KMS-11 (cell line): ENCODE results near the gene HMX2.

Experiments used
- H2AFZ ChIP-seq: fragments of 200-600 bp; sonication (generic); 2 replicates; pipeline ENCODE4 v1.6.1; 2016; ENCODE audit warnings: antibody characterized with exemption, mixed run types, low read depth
- H3K27ac ChIP-seq: fragments of 200-600 bp; sonication (generic); 2 replicates; pipeline ENCODE4 v1.6.1; 2016; ENCODE audit warnings: mild to moderate bottlenecking, mixed run types
- H3K27me3 ChIP-seq: fragments of 200-600 bp; sonication (generic); 2 replicates; pipeline ENCODE4 v1.6.1; 2017; ENCODE audit warnings: mild to moderate bottlenecking, low read depth, mixed run types, moderate library complexity; ENCODE audit not compliant: insufficient read depth
- H3K36me3 ChIP-seq: fragments of 200-600 bp; sonication (generic); 2 replicates; pipeline ENCODE4 v1.6.1; 2017; ENCODE audit warnings: mild to moderate bottlenecking, mixed run types; ENCODE audit not compliant: insufficient read depth
- H3K4me1 ChIP-seq: fragments of 200-600 bp; sonication (generic); 2 replicates; pipeline ENCODE4 v1.6.1; 2016; ENCODE audit warnings: mild to moderate bottlenecking, low read depth, mixed run types; ENCODE audit not compliant: poor library complexity, severe bottlenecking
- H3K4me2 ChIP-seq: fragments of 200-600 bp; sonication (generic); 2 replicates; pipeline ENCODE4 v1.7.0; 2016; ENCODE audit warnings: mild to moderate bottlenecking, mixed run types
- H3K4me3 ChIP-seq: fragments of 200-600 bp; sonication (generic); IDR thresholded peaks from 2 replicates; pipeline ENCODE4 v1.6.1; 2017; ENCODE audit warnings: low read depth, low read length, mixed read lengths; ENCODE audit not compliant: insufficient read depth
- H3K79me2 ChIP-seq: fragments of 200-600 bp; sonication (generic); 2 replicates; pipeline ENCODE4 v1.6.1; 2016; ENCODE audit warnings: low read depth, mixed run types; ENCODE audit not compliant: insufficient read depth
- H3K9ac ChIP-seq: fragments of 200-600 bp; sonication (generic); 2 replicates; pipeline ENCODE4 v1.6.1; 2016; ENCODE audit warnings: mild to moderate bottlenecking, mixed run types
- H4K20me1 ChIP-seq: fragments of 200-600 bp; sonication (generic); 2 replicates; pipeline ENCODE4 v1.6.1; 2016; ENCODE audit warnings: mild to moderate bottlenecking, mixed run types; ENCODE audit not compliant: insufficient read depth
- TF ChIP-seq, protein P1 (sequence below): fragments of 200-600 bp; sonication (generic); conservative IDR thresholded peaks from 2 replicates; pipeline ENCODE4 v1.6.1; 2017; ENCODE audit warnings: low read depth, mild to moderate bottlenecking, antibody characterized with exemption, low read length, moderate library complexity, mixed read lengths

The HMX2 gene

DNA sequence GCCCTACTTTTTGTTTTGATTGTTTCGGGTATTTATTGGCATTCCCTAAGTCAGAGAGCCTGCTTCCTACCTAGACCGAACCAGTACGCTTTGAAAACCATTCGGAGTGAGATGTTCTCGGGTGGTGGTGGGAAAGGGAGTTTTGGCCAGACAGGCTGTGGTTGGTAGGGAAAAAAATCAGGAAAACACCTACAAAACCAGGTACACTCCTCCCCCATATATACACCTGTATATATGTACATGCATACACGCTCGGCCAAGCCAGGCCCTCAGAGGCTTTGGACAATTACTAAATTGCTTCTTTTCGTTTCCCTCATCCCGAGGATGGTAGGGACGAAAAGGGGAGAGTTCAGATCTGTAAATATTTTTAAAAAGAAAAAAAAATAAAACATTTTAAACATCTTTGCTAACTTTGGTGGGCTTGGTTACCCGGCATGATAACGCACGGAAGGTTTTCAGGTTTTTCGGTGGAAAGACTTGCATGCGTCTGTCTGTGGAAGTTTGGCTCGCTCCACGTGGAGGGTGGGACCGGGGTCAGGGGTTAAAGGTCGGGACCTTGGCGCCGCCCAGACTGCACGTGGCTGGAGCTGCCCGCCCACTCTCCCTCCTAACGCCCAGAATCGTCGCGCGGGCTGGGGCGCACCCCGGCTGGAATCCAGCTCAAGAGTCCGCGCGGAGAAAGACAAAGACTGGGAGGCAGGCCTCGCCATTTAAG is 2.5 kb downstream of the HMX2 start:
- Histone ChIP-seq H4K20me1 (no peaks in the 10 kb centered on the region), H3K4me2 (no peak overlapping the region), H3K4me3 (no peak overlapping the region)

DNA sequence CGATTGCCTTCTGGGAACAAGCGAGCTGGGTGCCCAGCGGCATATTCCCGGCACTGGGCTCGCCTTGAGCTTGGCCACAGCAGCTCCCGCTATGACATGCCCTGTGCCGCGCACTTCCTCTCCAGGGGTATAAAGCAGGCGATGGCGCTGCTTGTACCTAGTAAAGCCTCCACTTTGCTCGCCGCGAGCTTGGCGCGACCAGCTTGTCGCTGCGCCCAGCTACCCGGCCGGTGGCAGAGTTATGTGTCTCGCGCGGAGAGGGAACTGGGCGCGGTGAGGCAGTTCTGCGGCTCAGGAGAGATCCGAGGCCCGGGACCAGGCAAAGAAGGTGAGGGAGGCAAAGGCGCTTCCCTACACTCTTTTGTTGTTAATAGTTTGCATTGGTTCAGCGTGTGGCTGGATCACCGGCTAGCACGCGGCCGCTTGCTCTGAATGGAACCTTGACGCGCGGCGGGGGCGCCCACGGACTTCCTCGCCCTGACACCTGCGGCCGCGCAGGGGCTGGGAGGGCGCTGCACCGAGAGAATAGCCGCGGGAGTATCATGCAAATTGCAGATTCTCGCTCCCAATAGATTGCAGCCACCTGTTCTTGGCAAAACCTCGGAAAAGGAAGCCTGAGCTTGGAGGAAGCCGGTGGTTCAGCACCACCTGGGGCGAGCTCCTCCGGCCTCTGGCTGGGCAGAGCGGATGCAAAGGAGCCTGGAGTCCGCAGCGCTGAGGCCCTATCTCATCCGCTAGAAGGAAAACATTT is 3.2 kb downstream of the HMX2 start:
- Histone ChIP-seq H3K27me3 (no peaks in the 10 kb centered on the region), H3K79me2 (peaks cover 20% of the 10 kb centered on the region), H3K4me2 (no peak overlapping the region), H2AFZ (no peak overlapping the region), H3K27ac (no peak overlapping the region), H4K20me1 (peaks cover 7% of the 10 kb centered on the region; the same call in 1 of the 2 replicates), H3K9ac (no peak overlapping the region), H3K36me3 (no peaks in the 10 kb centered on the region), H3K4me3 (no peak overlapping the region), H3K4me1 (peaks cover 13% of the 10 kb centered on the region)
- TF ChIP-seq, protein P1, sequence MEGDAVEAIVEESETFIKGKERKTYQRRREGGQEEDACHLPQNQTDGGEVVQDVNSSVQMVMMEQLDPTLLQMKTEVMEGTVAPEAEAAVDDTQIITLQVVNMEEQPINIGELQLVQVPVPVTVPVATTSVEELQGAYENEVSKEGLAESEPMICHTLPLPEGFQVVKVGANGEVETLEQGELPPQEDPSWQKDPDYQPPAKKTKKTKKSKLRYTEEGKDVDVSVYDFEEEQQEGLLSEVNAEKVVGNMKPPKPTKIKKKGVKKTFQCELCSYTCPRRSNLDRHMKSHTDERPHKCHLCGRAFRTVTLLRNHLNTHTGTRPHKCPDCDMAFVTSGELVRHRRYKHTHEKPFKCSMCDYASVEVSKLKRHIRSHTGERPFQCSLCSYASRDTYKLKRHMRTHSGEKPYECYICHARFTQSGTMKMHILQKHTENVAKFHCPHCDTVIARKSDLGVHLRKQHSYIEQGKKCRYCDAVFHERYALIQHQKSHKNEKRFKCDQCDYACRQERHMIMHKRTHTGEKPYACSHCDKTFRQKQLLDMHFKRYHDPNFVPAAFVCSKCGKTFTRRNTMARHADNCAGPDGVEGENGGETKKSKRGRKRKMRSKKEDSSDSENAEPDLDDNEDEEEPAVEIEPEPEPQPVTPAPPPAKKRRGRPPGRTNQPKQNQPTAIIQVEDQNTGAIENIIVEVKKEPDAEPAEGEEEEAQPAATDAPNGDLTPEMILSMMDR: no peak

More for the DNA sequence above, 2.5 kb downstream of the HMX2 start:
- no peak overlapping the region for H3K27ac ChIP-seq
- H2AFZ ChIP-seq: no peak overlapping the region
- H3K27me3 ChIP-seq: no peaks in the 10 kb centered on the region
- H3K36me3 ChIP-seq: no peaks in the 10 kb centered on the region
- TF ChIP-seq, protein P1: no peak
- H3K4me1 ChIP-seq: peaks cover 6% of the 10 kb centered on the region
- peaks cover 13% of the 10 kb centered on the region for H3K79me2 ChIP-seq
- no peak overlapping the region for H3K9ac ChIP-seq

DNA sequence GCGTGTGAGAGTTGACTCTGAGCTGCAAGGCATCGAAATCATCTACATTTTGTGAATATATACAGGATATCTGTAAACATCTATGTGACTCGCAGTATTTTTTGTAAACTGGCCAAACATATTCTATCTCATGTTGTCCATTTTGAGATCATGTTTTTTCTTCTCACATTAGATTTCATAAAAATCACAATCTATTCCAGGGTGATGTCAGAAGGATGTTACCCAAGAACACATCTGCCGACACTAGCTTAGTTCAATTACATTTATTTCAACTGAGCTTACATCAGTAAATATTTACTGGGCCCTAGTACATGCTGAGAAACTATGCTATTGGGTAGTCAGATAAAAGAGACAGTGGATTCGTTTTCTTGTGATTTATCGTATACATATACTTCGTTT is 3.8 kb downstream of the HMX2 start:
- H3K4me2 ChIP-seq: no peak overlapping the region
- H3K27me3 ChIP-seq: no peaks in the 10 kb centered on the region
- H3K79me2 ChIP-seq: peaks cover 26% of the 10 kb centered on the region
- peaks cover 19% of the 10 kb centered on the region for H3K4me1 ChIP-seq
- H3K9ac ChIP-seq: no peak overlapping the region
- H2AFZ ChIP-seq: no peak overlapping the region
- peaks cover 13% of the 10 kb centered on the region; the same call in 1 of the 2 replicates for H4K20me1 ChIP-seq
- H3K27ac ChIP-seq: no peak overlapping the region
- H3K4me3 ChIP-seq: no peak overlapping the region
- peaks cover 5% of the 10 kb centered on the region; the same call in 1 of the 2 replicates for H3K36me3 ChIP-seq
- TF ChIP-seq, protein P1: no peak

DNA sequence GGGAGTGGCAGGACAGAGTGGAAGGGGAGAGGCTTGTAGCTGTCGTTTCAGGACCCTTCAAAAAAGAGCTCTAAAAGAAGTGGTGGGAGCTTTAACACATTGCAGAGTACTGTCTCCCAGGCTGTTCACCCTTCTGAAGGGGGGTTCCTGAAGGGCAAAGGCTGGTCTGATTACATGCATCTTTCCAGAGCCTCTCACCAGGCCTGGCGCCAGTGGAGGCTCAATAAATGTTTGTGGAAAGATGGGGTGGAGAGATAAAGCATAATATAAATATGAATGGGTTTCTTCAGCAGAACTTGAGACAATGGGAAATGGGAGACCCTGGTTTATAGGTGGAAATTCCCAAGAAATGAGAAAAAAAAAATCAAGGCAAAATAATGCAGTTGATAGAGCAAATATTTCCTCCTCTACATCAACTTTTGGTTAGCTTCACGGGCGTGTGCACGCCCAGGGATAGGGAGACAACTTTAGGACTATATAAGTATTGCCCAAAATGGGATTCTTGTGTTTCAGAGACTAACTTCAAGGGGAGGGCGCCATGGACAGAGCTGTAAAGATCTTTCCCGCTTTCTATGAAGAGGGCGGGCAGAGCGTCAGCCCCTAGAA is 5.7 kb downstream of the HMX2 start:
- H3K9ac ChIP-seq: no peak overlapping the region
- H3K4me3 ChIP-seq: no peak overlapping the region
- peaks cover 44% of the 10 kb centered on the region for H3K79me2 ChIP-seq
- peak overlapping the region; percentile 29; the same call in 1 of the 2 replicates for H3K4me2 ChIP-seq
- H2AFZ ChIP-seq: peak overlapping the region; percentile 74
- H4K20me1 ChIP-seq: peaks cover 21% of the 10 kb centered on the region
- H3K27me3 ChIP-seq: no peaks in the 10 kb centered on the region
- H3K36me3 ChIP-seq: peaks cover 11% of the 10 kb centered on the region; the same call in 1 of the 2 replicates
- TF ChIP-seq, protein P1: no peak
- peaks cover 37% of the 10 kb centered on the region for H3K4me1 ChIP-seq
- no peak overlapping the region for H3K27ac ChIP-seq
